HG03354 (cell line): ENCODE data around the gene SCFD2.

ENCODE experiments used
- ATAC-seq: cut with Tn5 transposase; IDR thresholded peaks from one replicate; pipeline ENCODE4 v1.9.1; 2021; ENCODE audit warnings: mild to moderate bottlenecking; ENCODE audit not compliant: unreplicated experiment, poor library complexity, severe bottlenecking

Gene SCFD2

GRCh38 chr4:52979821-52980590 is 385.9 kb downstream of the SCFD2 start:
- no peak for ATAC-seq

- ATAC-seq = no peak
Observed at GRCh38 chr4:52979020-52979419, 386.8 kb downstream of the SCFD2 start.

- ATAC-seq = no peak
Observed at GRCh38 chr4:52977252-52977651, 388.6 kb downstream of the SCFD2 start.

GRCh38 chr4:52976523-52977230 is 389.2 kb downstream of the SCFD2 start:
- ATAC-seq = no peak

- no peak for ATAC-seq
Observed at GRCh38 chr4:52968691-52969090, 397.2 kb downstream of the SCFD2 start.

- ATAC-seq = no peak
Observed at GRCh38 chr4:52968241-52968640, 397.6 kb downstream of the SCFD2 start.

- ATAC-seq = no peak
Observed at GRCh38 chr4:52966781-52967180, 399.1 kb downstream of the SCFD2 start.

GRCh38 chr4:52966172-52966571 is 399.7 kb downstream of the SCFD2 start:
- no peak for ATAC-seq

GRCh38 chr4:52964561-52965101 is 401.2 kb downstream of the SCFD2 start:
- no peak for ATAC-seq

- no peak for ATAC-seq
Observed at GRCh38 chr4:52964011-52964410, 401.9 kb downstream of the SCFD2 start.

- ATAC-seq = no peak
Observed at GRCh38 chr4:52962721-52963120, 403.1 kb downstream of the SCFD2 start.

- no peak for ATAC-seq
Observed at GRCh38 chr4:52961666-52962412, 404.0 kb downstream of the SCFD2 start.

- no peak for ATAC-seq
Observed at GRCh38 chr4:52959541-52959940, 406.3 kb downstream of the SCFD2 start.

- no peak for ATAC-seq
Observed at GRCh38 chr4:52957835-52958631, 407.8 kb downstream of the SCFD2 start.

GRCh38 chr4:52957220-52957686 is 408.6 kb downstream of the SCFD2 start:
- no peak for ATAC-seq

GRCh38 chr4:52956691-52957090 is 409.2 kb downstream of the SCFD2 start:
- no peak for ATAC-seq

GRCh38 chr4:52954560-52955170 is 411.2 kb downstream of the SCFD2 start:
- ATAC-seq = no peak

GRCh38 chr4:52952540-52952939 is 413.3 kb downstream of the SCFD2 start:
- ATAC-seq = no peak

- no peak for ATAC-seq
Observed at GRCh38 chr4:52951016-52951415, 414.8 kb downstream of the SCFD2 start.
